ENCODE results near the gene LSM7. TPM values are rescaled to one million over a fixed set of nuclear protein-coding genes. Genes with fewer than 3 reads are reported as not detected.

The LSM7 gene
- total and polyA plus RNA-seq, 2 of the 13 experiments (the other 11 are each of a cell fraction or from before 2014, with no cell fraction given), result 140 to 205 TPM

GRCh38 chr19:2315818-2316353 lies 12.5 kb downstream of the LSM7 start (continued):
- TF ChIP-seq BATF2 (CRISPR knock-in tag; IDR thresholded peaks at IDR 0.05) (no peak), ZFP37 (CRISPR knock-in tag; IDR thresholded peaks at IDR 0.05; ENCODE audit: borderline replicate concordance) (no peak), ZKSCAN8 (CRISPR knock-in tag; IDR thresholded peaks at IDR 0.05; ENCODE audit: borderline replicate concordance) (peak; percentile 23; the same call in 1 of the 2 replicates), TRAFD1 (CRISPR knock-in tag; IDR thresholded peaks at IDR 0.05; ENCODE audit: borderline replicate concordance) (no peak), PRDM10 (CRISPR knock-in tag; IDR thresholded peaks at IDR 0.05; ENCODE audit: low read depth) (0 out of 2 replicates have a peak, but pooled peaks have one; percentile 28), HDAC2 (CRISPR knock-in tag; IDR thresholded peaks at IDR 0.05) (peak; percentile 60), FIP1L1 (IDR thresholded peaks at IDR 0.05; ENCODE audit: borderline replicate concordance, insufficient read depth, low read depth, low read length) (no peak), EEA1 (CRISPR knock-in tag; IDR thresholded peaks at IDR 0.05; ENCODE audit: borderline replicate concordance) (no peak), MED13 (CRISPR knock-in tag; IDR thresholded peaks at IDR 0.05) (no peak), ZNF563 (CRISPR knock-in tag; IDR thresholded peaks at IDR 0.05) (no peak), PBX2 (CRISPR knock-in tag; IDR thresholded peaks at IDR 0.05) (no peak), SIN3A (IDR thresholded peaks at IDR 0.05; ENCODE audit: borderline replicate concordance, low read depth, low read length) (no peak), SP4 (CRISPR knock-in tag; IDR thresholded peaks at IDR 0.05) (no peak), ATF4 (CRISPR knock-in tag; IDR thresholded peaks at IDR 0.05) (no peak), SAFB2 (CRISPR knock-in tag; IDR thresholded peaks at IDR 0.05; ENCODE audit: borderline replicate concordance, low read depth) (no peak), CAMTA2 (CRISPR knock-in tag; IDR thresholded peaks at IDR 0.05; ENCODE audit: borderline replicate concordance) (no peak), NR3C1 (CRISPR knock-in tag; IDR thresholded peaks at IDR 0.05) (no peak), RAD51 (IDR thresholded peaks at IDR 0.05; ENCODE audit: borderline replicate concordance) (no peak), ZNF891 (CRISPR knock-in tag; IDR thresholded peaks at IDR 0.05) (no peak; the same call in 1 of the 2 replicates), ISX (CRISPR knock-in tag; conservative IDR thresholded peaks at IDR 0.05) (no peak), ZNF10 (CRISPR knock-in tag; IDR thresholded peaks at IDR 0.05; ENCODE audit: borderline replicate concordance, low read depth) (no peak), SNAI1 (CRISPR knock-in tag; IDR thresholded peaks at IDR 0.05; ENCODE audit: borderline replicate concordance) (no peak)

All from HepG2 (cell line).